Measurements from ENCODE around the gene CHST9.
"Not testable (repeated sequence)": the region's sequence is repeated elsewhere in the genome, so short reads cannot be mapped to it uniquely, and the experiment has no call there.

Gene CHST9

DNA sequence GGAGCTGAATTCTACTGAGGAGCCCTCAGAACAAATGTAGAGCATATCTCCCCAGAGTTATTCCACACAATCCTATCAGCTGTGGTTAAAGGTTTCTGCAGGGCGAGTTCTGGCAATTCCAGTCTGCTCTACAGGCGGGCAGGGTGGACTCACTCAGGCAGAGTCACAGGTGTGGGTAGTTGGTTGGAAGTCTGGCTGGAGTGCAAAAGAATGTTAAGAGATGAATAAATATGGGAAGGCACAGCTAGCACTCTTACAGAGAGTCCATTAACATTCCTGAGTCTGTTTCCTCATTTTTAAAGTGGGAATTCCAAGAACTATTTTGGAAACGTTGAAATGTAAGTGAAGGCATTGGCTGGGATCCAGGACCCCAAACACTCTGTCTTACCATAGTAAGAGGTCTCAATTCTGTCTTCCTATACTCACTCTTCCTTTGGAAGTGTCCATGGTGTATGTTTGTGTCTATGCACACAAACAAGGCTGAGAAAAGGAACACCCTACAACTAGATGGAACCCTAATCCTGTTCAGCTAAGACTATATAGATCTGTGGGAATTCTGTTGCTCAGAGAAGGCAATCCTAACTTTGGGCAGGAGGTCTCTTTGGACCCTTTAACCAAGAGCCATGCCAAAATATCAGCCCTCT, 256.3 kb downstream of the CHST9 start:
- DNase-seq (ENCODE audit: low read depth) = no peak

DNA sequence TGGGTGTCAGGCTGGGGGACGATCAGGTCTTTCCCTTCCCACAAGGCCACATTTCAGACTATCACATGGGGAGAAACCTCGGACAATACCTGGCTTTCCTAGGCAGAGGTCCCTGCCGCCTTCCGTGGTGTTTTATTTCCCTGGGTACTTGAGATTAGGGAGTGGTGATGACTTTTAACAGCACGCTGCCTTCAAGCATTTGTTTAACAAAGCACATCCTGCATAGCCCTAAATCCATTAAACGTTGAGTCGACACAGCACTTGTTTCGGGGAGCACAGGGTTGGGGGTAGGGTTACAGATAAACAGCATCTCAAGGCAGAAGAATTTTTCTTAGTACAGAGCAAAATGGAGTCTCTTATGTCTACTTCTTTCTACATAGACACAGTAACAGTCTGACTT, 257.3 kb downstream of the CHST9 start:
- DNase-seq (ENCODE audit: low read depth) = not testable (repeated sequence)

GRCh38 chr18:26926066-26926675, 258.9 kb downstream of the CHST9 start:
- DNase-seq (ENCODE audit: low read depth) = no peak

DNA sequence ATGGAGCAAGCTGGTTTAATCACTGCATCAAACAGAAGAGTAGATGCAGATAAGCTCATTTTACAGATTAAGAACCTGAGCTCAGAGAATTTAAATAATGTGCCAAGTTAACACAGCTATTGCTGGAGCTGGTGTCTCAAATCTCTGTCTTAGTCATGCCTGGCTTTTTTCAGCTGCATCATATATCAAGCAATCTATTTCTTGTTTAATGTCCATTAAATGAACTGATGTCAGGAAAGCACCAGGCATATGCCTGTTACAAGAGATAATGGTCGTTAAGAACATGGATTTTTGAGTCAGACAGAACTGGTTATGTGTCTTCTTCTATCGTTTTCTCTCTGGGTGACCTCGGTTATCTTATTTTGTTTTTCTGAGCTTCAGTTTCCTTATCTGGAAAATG, 259.8 kb downstream of the CHST9 start:
- DNase-seq (ENCODE audit: low read depth) = no peak

- DNase-seq (ENCODE audit: low read depth) = no peak
Measured at GRCh38 chr18:26922313-26922712, 262.8 kb downstream of the CHST9 start.

DNA sequence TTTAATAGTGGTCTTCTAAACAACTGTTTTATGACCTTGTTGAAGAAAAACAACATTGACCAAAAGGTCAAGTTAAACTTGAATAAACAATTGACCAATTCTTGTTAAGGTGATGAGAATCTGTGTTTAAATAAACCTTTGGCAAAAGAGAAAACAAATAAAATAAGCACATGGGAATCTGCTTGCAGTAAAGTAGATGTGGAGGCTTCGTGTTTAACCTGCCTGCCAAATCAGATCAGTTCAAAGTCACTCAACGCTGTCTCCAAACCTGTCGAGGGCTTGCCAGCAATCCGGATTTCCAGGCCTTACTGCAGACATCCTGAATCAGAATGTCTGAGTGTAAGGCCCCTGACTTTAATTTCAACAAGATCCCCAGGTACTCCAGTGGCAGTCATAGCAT, 264.5 kb downstream of the CHST9 start:
- no peak for DNase-seq (ENCODE audit: low read depth)

DNA sequence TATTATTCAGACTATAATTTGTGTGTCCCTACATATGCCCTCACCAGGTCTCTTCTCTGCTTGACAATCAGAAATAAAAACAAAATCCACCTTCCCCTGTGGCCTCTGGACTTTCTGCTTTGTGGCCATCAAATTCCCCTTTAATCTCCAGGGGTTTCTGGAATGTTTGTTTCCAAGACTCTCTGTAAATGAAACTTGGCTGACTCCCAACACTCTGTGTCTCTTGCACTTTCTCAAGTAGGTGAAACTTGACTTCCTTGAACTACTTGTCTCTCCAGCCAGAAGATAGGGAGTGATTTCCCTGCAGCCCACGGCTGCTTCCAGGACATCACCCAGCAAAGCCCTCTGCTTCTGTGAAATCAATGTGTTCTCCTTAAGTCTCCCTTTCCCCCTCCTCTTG, 265.5 kb downstream of the CHST9 start:
- DNase-seq (ENCODE audit: low read depth) = no peak

DNA sequence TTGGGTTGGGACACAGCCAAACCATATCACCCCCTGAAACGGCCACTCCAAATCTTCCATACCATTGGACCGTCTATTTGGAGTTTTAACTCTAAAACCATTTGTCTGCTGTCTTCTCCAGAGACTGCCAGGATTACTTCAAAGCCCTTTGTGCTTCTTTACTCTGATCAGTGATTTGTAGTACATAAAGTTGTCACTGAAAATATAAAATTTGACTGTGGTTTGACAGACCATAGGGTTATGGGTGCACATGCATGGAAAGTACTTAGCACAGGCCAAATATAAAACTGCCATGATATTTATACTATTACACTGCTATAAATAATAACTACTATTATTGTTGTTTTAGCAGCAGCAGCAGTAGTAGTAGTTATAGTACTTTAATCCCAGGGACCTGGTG, 265.9 kb downstream of the CHST9 start:
- DNase-seq (ENCODE audit: low read depth) = no peak

- no peak for DNase-seq (ENCODE audit: low read depth)
Measured at GRCh38 chr18:26911840-26912239, 273.3 kb downstream of the CHST9 start.

DNA sequence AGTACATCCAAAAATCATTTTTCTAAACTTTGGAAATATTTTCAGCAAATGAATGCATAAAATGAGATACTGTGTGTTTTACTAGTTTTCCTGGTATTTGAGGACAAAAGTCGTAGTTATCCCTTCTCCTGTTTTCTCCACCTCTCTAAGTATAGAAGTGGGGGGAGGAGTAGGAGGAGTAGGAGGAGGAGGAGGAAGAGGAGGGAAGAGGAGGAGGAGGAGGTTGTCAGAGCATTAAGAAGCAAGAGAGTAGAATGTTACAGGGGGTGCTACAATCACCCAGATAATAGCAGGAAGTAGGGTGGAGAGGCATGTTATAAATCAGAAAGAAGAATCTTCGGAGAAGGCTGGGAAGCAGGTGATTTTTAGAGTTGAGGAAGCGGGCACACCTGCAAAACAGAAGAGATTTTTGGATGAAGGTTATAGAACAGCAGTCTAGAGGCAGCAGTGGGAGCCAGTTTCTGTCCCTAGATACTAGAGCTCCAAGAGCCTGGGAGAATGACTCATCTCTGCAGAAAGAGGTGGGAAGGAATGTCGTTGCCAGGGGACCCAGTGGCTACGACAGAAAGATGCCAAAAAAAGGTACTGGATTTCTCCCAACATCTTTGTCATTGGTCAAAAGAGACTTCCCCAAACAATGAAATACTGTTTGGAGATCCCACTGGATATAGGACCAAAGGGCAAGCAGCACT, 275.4 kb downstream of the CHST9 start:
- DNase-seq (ENCODE audit: low read depth) = no peak

DNA sequence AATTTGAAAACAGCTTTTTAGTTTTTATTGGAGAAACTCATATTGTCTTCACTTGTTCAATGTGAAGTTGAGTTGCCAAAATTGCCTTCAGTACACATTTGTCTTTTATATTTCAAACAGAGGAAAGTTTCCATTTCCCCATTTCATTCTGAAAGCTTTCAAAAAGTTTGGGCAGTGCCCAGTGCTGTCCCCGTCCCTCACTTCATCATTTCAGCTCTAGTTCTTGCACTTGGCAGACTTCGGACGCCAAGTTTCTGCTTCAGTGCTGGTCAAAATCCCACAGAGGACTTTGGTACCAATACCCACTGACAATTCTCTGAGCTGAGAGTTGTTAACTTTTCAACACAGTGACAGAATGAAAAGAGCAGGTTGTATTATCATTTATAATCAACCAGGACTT, 276.2 kb downstream of the CHST9 start:
- DNase-seq (ENCODE audit: low read depth) = no peak

GRCh38 chr18:26902291-26902690, 282.8 kb downstream of the CHST9 start:
- DNase-seq (ENCODE audit: low read depth) = no peak

- DNase-seq (ENCODE audit: low read depth) = no peak
Measured at GRCh38 chr18:26901020-26901419, 284.1 kb downstream of the CHST9 start.

DNA sequence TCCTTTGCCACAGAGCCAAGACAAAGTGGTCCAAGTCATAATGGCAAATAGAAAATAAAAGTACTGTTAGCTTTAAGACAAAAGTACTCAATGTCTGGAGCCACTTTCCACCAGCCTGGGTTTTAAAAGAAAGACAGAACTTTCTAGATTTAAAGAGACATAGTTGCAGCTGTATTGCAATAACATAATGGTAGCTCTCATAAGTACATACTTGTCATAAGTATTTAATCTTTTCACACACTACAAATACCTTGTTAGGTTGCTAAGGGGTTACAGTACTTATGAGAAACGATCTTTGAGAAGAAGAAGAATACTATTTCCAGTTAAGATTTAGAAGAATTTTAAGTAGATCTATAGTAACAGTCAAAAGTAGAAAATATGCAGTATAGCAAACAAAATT, 290.7 kb downstream of the CHST9 start:
- DNase-seq (ENCODE audit: low read depth) = no peak

DNA sequence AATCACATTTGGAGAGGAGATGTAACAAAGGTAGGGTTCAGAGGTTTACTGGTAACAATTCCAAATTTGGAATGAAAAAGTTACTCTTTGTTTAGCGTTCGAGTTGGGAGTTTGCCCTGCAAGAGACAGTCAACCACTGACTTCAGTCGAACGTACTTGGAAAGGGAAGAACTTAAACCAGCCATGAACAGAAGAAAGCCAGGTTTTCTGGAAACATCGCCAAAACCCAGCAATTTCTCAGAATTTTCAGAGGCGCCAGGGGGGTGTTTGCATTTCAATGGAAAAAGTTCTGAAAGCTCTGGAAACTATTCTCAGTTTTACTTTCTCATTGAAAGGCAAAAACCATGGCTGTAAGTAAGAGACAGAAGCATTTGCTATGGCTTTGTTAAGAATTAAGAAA, 291.1 kb downstream of the CHST9 start:
- DNase-seq (ENCODE audit: low read depth) = no peak

DNA sequence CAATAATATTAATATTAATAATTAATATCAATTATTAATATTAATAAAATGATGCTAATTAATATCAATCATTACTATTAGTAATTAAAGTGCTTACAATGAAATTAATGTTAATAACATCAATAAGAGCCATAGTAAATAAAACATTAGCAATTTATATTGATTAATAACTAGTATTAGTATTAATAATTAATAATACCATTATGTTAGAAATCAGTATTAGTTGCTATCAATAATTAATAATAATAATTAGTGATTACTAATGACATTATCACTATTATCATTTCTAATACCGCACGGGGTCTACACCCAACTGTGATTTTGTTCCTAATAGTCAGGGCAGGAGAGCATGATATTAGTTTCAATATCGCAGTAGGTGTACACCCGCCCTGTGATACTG, 296.8 kb downstream of the CHST9 start:
- DNase-seq (ENCODE audit: low read depth) = no peak

GRCh38 chr18:26875040-26875654, 310.0 kb downstream of the CHST9 start:
- no peak for DNase-seq (ENCODE audit: low read depth)

- no peak for DNase-seq (ENCODE audit: low read depth)
Measured at GRCh38 chr18:26874283-26874682, 310.8 kb downstream of the CHST9 start.

GRCh38 chr18:26869640-26870039, 315.5 kb downstream of the CHST9 start:
- DNase-seq (ENCODE audit: low read depth) = no peak

- no peak for DNase-seq (ENCODE audit: low read depth)
Measured at GRCh38 chr18:26868968-26869586, 316.0 kb downstream of the CHST9 start.

DNA sequence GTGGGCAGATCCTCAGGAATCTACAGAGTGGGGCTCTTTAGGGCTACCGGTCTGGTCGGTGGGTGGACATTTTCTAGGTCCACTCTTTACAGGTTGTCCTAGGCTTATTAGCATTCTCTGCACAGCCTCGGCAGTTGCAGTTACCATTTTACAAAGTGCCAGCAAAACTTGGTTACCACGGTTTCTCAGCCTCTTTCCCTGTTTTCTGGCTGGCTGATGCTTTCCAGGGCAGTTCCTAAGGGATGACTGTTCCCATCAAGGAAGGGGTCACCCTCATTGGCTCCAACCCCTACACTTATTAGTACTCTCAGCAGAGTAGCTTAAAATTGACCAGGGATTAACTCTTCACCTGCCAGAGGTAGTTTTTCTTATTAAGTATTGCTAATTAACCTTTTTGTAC, 317.6 kb downstream of the CHST9 start:
- no peak for DNase-seq (ENCODE audit: low read depth)

DNA sequence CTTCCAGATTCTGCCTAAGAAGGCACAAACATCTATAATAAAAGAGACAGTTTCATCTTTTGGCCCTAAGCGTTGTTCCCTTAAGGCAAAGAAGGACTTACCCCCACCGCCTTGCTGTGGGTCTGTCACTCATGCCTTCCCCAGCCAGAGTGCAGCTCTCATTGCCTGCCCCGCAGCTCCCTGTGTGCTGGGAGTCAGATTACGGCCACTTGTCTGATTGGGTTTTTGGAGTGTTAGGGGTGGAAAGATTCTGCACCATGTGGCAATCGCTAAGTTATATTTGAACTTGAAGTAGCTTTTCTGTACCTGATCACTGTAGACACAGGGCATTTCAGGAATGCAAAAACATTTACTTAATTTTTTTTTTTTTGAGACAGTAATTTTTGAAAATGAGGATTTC, 319.6 kb downstream of the CHST9 start, which contains the start of gene AQP4:
Gene AQP4, minus strand, starts transcription at position 151 of the 400 bp plus-strand sequence. Its CDS starts 18 bp downstream, at position 133.
- no peak for DNase-seq (ENCODE audit: low read depth)

DNA sequence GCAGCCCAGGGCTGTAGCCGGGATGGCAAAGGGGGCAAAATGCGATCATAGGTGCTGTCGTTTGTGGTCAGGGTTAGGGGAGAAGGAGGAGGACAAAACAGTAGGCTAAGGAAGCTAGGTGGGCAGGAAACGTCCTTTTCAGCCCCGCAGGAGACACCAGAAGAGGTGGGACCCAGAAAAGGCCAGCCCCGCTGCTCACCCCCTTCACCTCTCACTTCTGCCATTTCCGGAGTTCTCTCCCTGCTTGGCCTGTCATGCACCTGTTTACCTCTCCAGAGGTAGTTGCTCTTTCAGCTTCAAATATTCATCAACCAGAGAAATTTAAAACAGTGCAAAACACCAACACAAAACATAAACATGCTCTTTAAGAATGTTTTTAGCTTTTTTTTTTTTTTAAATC, 320.4 kb downstream of the CHST9 start:
- no peak for DNase-seq (ENCODE audit: low read depth)

Data from activated T-cell treated with anti-CD3 and anti-CD28 coated beads for 48 hours (primary cell).